Trophoblast cell (in vitro differentiated cells and primary cell): ENCODE results near the gene SRL.

ENCODE experiments used
- DNase-seq, 2 donors: peaks; one replicate each; pipeline ENCODE4 v3.0.0-alpha.2; 2016
- H2AFZ ChIP-seq: 2 replicates; pipeline ENCODE4 v1.6.1; 2013; ENCODE audit warnings: low read length, moderate library complexity, mild to moderate bottlenecking; ENCODE audit not compliant: insufficient read depth, poor library complexity
- H2AK5ac ChIP-seq: 2 replicates; pipeline ENCODE4 v1.6.1; 2013; ENCODE audit warnings: mild to moderate bottlenecking, low read length
- H2BK120ac ChIP-seq: 2 replicates; pipeline ENCODE4 v1.6.1; 2013; ENCODE audit warnings: low read length, mild to moderate bottlenecking, moderate library complexity; ENCODE audit not compliant: insufficient read depth, poor library complexity
- H2BK12ac ChIP-seq: 2 replicates; pipeline ENCODE4 v1.6.1; 2013; ENCODE audit warnings: mild to moderate bottlenecking, low read length, moderate library complexity
- H2BK5ac ChIP-seq: 2 replicates; pipeline ENCODE4 v1.6.1; 2013; ENCODE audit warnings: low read length, low read depth, moderate library complexity, mild to moderate bottlenecking; ENCODE audit not compliant: poor library complexity
- H3K14ac ChIP-seq: 2 replicates; pipeline ENCODE4 v1.6.1; 2013; ENCODE audit warnings: mild to moderate bottlenecking, low read length
- H3K18ac ChIP-seq: 2 replicates; pipeline ENCODE4 v1.6.1; 2013; ENCODE audit warnings: mild to moderate bottlenecking, low read length
- H3K23ac ChIP-seq: 2 replicates; pipeline ENCODE4 v1.6.1; 2013; ENCODE audit warnings: low read length
- H3K27ac ChIP-seq: 2 replicates; pipeline ENCODE4 v1.5.1; 2013; ENCODE audit warnings: low read depth, mild to moderate bottlenecking, inconsistent platforms, low read length, moderate library complexity
- H3K27me3 ChIP-seq: 2 replicates; pipeline ENCODE4 v1.6.1; 2013; ENCODE audit warnings: inconsistent platforms, mild to moderate bottlenecking, low read length, moderate library complexity; ENCODE audit not compliant: insufficient read depth
- H3K36me3 ChIP-seq, 2 experiments: 1 replicate in 1 of 2; 2 replicates in 1 of 2; pipeline ENCODE4 v1.6.1; 2013; ENCODE audit warnings: low read length in 2 of 2, mild to moderate bottlenecking in 2 of 2, moderate library complexity in 1 of 2; ENCODE audit not compliant: insufficient read depth in 2 of 2, control insufficient read depth in 1 of 2
- H3K4ac ChIP-seq: 2 replicates; pipeline ENCODE4 v1.6.1; 2013; ENCODE audit warnings: low read depth, mild to moderate bottlenecking, low read length, moderate library complexity
- H3K4me1 ChIP-seq, 2 experiments: 1 replicate in 1 of 2; 2 replicates in 1 of 2; pipeline ENCODE4 v1.6.1; 2013; ENCODE audit warnings: low read length in 2 of 2, mild to moderate bottlenecking in 2 of 2, moderate library complexity in 1 of 2; ENCODE audit not compliant: insufficient read depth in 2 of 2, control insufficient read depth in 1 of 2
- H3K4me2 ChIP-seq: 2 replicates; pipeline ENCODE4 v1.6.1; 2013; ENCODE audit warnings: inconsistent platforms, mild to moderate bottlenecking, low read length, moderate library complexity
- H3K4me3 ChIP-seq: 2 replicates; pipeline ENCODE4 v1.5.1; 2013; ENCODE audit warnings: mild to moderate bottlenecking, low read depth, low read length, inconsistent platforms
- H3K79me1 ChIP-seq: one replicate; pipeline ENCODE4 v1.6.1; 2013; ENCODE audit warnings: low read length
- H3K79me2 ChIP-seq: 2 replicates; pipeline ENCODE4 v1.6.1; 2013; ENCODE audit warnings: low read length, mild to moderate bottlenecking; ENCODE audit not compliant: control insufficient read depth, insufficient read depth, poor library complexity
- H3K9ac ChIP-seq: 2 replicates; pipeline ENCODE4 v1.6.1; 2013; ENCODE audit warnings: mild to moderate bottlenecking, low read length
- H3K9me3 ChIP-seq: 2 replicates; pipeline ENCODE4 v1.6.1; 2013; ENCODE audit warnings: low read depth, mild to moderate bottlenecking, control low read depth, inconsistent platforms, low read length; ENCODE audit not compliant: insufficient read depth
- H4K12ac ChIP-seq: 2 replicates; pipeline ENCODE4 v1.6.1; 2013; ENCODE audit warnings: low read depth, mild to moderate bottlenecking, low read length, moderate library complexity
- H4K8ac ChIP-seq: 2 replicates; pipeline ENCODE4 v1.6.1; 2013; ENCODE audit warnings: low read depth, mild to moderate bottlenecking, low read length, moderate library complexity
- H4K91ac ChIP-seq: one replicate; pipeline ENCODE4 v1.6.1; 2013; ENCODE audit warnings: low read depth, mild to moderate bottlenecking, low read length, moderate library complexity
- WGBS: extraction: QIAGEN DNeasy Blood & Tissue Kit; methylation state at CpG from one replicate; pipeline ENCODE4 v1.1.7; 2013; ENCODE audit warnings: missing lambda C conversion rate; ENCODE audit not compliant: insufficient read length, insufficient coverage; ENCODE audit errors: extremely low coverage; 5-methylcytosine and 5-hydroxymethylcytosine counted together

SRL gene

DNA sequence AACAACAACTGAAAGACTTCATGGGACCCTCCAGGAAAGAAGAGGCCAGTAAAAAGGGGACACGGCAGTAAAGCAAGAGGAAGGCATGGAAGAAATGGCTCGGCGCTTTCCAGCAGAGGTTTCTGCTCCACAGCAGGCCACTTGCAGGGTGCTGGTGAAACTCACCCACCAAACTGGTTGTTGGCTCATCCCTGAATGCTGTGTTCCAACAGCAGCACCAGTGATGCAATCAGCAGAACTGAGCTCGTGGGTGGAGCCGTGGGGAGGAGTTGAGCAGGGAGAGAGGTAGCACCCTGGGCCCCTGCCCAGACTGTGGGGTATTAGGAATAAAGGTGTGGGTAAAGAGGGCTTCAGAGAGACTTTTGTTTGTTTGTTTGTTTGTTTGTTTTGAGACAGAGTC lies 62.9 kb downstream of the SRL start:
- peaks cover 7% of the 10 kb centered on the region for H3K79me1 ChIP-seq
- no peak overlapping the region for H2BK120ac ChIP-seq
- H4K8ac ChIP-seq, result no peak overlapping the region
- peak; percentile 77 to 89 for DNase-seq
- H3K9ac ChIP-seq, result no peak overlapping the region
- H3K27me3 ChIP-seq, result no peaks in the 10 kb centered on the region
- no peak overlapping the region for H4K91ac ChIP-seq
- no peak overlapping the region for H3K18ac ChIP-seq
- H2AK5ac ChIP-seq, result no peak overlapping the region
- H3K36me3 ChIP-seq, result no peaks in the 10 kb centered on the region
- no peak overlapping the region for H3K14ac ChIP-seq
- H3K4me2 ChIP-seq, result no peak overlapping the region
- peaks cover 6 to 7% of the 10 kb centered on the region in 2 experiments for H3K4me1 ChIP-seq
- no peak overlapping the region for H2AFZ ChIP-seq
- no peak overlapping the region for H2BK5ac ChIP-seq
- H2BK12ac ChIP-seq, result no peak overlapping the region
- WGBS, result no CpG with 5 or more reads among the region's 5 CpGs
- no peak overlapping the region for H3K23ac ChIP-seq
- H3K79me2 ChIP-seq, result peaks cover 6% of the 10 kb centered on the region
- no peak overlapping the region for H4K12ac ChIP-seq
- no peaks in the 10 kb centered on the region for H3K9me3 ChIP-seq
- H3K4me3 ChIP-seq, result no peak overlapping the region
- no peak overlapping the region for H3K27ac ChIP-seq
- no peak overlapping the region for H3K4ac ChIP-seq

DNA sequence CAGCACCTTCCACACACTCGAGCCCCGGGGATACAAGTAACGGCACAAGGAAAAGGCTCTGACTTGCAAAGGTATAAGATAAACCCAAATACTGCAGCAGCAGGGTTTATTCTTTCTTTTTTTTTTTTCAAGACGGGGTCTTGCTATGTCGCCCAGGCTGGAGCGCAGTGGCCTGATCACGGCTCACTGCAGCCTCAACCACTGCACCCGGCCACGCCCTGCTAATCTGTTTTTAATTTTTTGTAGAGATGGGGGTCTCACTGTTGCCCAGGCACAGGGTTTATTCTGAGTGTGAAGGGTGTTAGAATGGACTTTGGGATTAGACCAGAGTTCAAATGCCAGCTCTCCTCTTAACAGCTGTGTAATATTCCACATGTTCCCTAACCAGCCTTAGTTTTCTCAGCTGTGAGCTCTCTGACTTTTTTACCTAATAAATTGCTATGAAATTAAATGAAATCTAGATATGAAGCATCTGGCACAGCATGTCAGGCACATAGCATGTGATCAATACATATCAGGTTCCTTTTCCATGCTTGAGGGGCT lies 63.3 kb downstream of the SRL start:
- Histone ChIP-seq H3K27me3 (no peaks in the 10 kb centered on the region), H2BK5ac (no peak overlapping the region), H4K8ac (no peak overlapping the region), H3K14ac (no peak overlapping the region), H3K9ac (no peak overlapping the region), H3K79me1 (peaks cover 4% of the 10 kb centered on the region), H4K91ac (no peak overlapping the region), H3K27ac (no peak overlapping the region), H2AK5ac (no peak overlapping the region), H3K18ac (no peak overlapping the region), H3K4me2 (no peak overlapping the region), H3K9me3 (no peaks in the 10 kb centered on the region), H3K4ac (no peak overlapping the region), H3K79me2 (peaks cover 4% of the 10 kb centered on the region), H3K4me3 (no peak overlapping the region), H3K4me1 (peaks cover 6 to 7% of the 10 kb centered on the region in 2 experiments), H2AFZ (no peak overlapping the region), H2BK12ac (no peak overlapping the region), H3K36me3 (no peaks in the 10 kb centered on the region), H2BK120ac (no peak overlapping the region), H3K23ac (no peak overlapping the region), H4K12ac (no peak overlapping the region)
- no peak for DNase-seq
- WGBS, result no CpG with 5 or more reads among the region's 9 CpGs

DNA sequence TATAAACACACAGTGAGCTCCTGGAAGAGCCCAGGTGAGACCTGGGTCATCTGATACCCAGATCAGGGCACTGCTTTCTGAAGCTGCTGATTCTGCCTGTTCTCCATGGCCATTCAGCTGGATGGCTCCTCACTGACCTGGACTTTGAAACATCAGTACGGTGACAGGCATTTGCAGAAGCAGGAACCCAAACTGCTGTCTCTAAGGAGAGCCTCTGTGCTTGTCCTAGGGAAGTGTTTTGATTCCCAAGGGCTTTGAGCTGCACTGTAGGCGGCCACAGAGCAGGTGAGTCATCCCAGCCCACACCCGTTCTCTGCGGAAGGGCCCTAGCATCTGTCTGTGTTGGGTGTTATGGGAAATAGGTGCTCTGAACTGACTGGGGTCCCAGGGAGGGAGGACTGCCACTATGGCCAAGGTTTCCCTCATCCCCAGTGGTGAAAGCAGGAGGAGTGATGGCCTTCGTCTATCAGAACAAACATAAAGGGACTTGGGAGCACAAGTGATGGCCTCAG lies 64.9 kb downstream of the SRL start:
- H3K4me1 ChIP-seq, result peaks cover 3% of the 10 kb centered on the region in 2 experiments
- no peak overlapping the region for H3K9ac ChIP-seq
- H2BK120ac ChIP-seq, result no peak overlapping the region
- no peak overlapping the region for H2AFZ ChIP-seq
- H4K91ac ChIP-seq, result no peak overlapping the region
- H4K8ac ChIP-seq, result no peak overlapping the region
- H3K14ac ChIP-seq, result no peak overlapping the region
- H4K12ac ChIP-seq, result no peak overlapping the region
- H3K27ac ChIP-seq, result no peak overlapping the region
- no peak overlapping the region for H2AK5ac ChIP-seq
- H3K18ac ChIP-seq, result no peak overlapping the region
- no peaks in the 10 kb centered on the region for H3K36me3 ChIP-seq
- no peak overlapping the region for H3K4me2 ChIP-seq
- H3K4ac ChIP-seq, result no peak overlapping the region
- H3K79me2 ChIP-seq, result no peaks in the 10 kb centered on the region
- H3K23ac ChIP-seq, result no peak overlapping the region
- H2BK12ac ChIP-seq, result no peak overlapping the region
- H3K79me1 ChIP-seq, result no peaks in the 10 kb centered on the region
- no CpG with 5 or more reads among the region's 5 CpGs for WGBS
- no peak for DNase-seq
- no peaks in the 10 kb centered on the region for H3K9me3 ChIP-seq
- H3K4me3 ChIP-seq, result no peak overlapping the region
- H2BK5ac ChIP-seq, result no peak overlapping the region
- H3K27me3 ChIP-seq, result no peaks in the 10 kb centered on the region

DNA sequence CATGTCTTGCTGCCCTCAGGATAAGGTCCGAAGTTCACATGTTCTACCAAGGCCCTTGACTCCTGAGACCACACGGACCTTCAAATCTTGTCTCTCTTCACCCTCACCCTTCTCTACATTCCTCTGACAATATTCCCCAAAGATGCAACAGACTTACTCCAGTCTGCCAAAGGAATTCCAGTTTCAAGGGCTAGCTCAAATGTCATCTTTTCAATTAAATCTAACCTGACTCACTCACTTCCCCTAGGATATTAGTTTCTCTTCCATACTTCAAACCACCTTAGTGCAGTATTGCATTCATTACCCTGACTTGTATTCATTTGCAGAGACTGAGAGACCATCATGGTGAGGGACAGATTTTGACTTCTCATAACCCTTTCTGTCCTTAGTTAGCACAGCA lies 66.0 kb downstream of the SRL start:
- Histone ChIP-seq H3K9ac (no peak overlapping the region), H2BK120ac (no peak overlapping the region), H3K36me3 (no peaks in the 10 kb centered on the region), H2AK5ac (no peak overlapping the region), H3K27ac (no peak overlapping the region), H3K4me3 (no peak overlapping the region), H3K79me1 (no peaks in the 10 kb centered on the region), H3K4me2 (no peak overlapping the region), H3K23ac (no peak overlapping the region), H2BK12ac (no peak overlapping the region), H3K27me3 (no peaks in the 10 kb centered on the region), H2BK5ac (no peak overlapping the region), H2AFZ (no peak overlapping the region), H4K12ac (no peak overlapping the region), H3K4ac (no peak overlapping the region), H4K8ac (no peak overlapping the region), H3K4me1 (peaks cover 3% of the 10 kb centered on the region in 2 experiments), H3K18ac (no peak overlapping the region), H3K9me3 (no peaks in the 10 kb centered on the region), H3K79me2 (no peaks in the 10 kb centered on the region), H4K91ac (no peak overlapping the region), H3K14ac (no peak overlapping the region)
- no peak for DNase-seq
- WGBS, result no CpG with 5 or more reads among the region's 2 CpGs
